Karpas-422 (cell line): ENCODE results near the gene CPNE9. TPM values are rescaled to one million over a fixed set of nuclear protein-coding genes. Genes with fewer than 3 reads are reported as not detected.

Experiments used
- DNase-seq: peaks from one replicate; pipeline ENCODE4 v3.0.0-alpha.2; 2015
- H2AFZ ChIP-seq: fragments of 200-600 bp; sonication (generic); 2 replicates; pipeline ENCODE4 v1.6.1; 2014; ENCODE audit warnings: antibody characterized with exemption, low read length, mixed read lengths
- H3K27ac ChIP-seq: fragments of 200-600 bp; sonication (generic); 2 replicates; pipeline ENCODE4 v1.5.1; 2014; ENCODE audit warnings: mild to moderate bottlenecking, low read length, moderate library complexity
- H3K27me3 ChIP-seq: fragments of 200-600 bp; sonication (generic); 2 replicates; pipeline ENCODE4 v1.6.1; 2014; ENCODE audit warnings: low read length, mixed read lengths
- H3K36me3 ChIP-seq: fragments of 200-600 bp; sonication (generic); 2 replicates; pipeline ENCODE4 v1.6.1; 2014; ENCODE audit warnings: low read length, mixed read lengths; ENCODE audit not compliant: insufficient read depth
- H3K4me1 ChIP-seq: fragments of 200-600 bp; sonication (generic); 2 replicates; pipeline ENCODE4 v1.6.1; 2014; ENCODE audit warnings: mild to moderate bottlenecking, low read length, mixed read lengths
- H3K4me2 ChIP-seq: fragments of 200-600 bp; sonication (generic); 2 replicates; pipeline ENCODE4 v1.6.1; 2014; ENCODE audit warnings: low read length, low read depth, mild to moderate bottlenecking; ENCODE audit not compliant: poor library complexity, severe bottlenecking
- H3K4me3 ChIP-seq: fragments of 200-600 bp; sonication (generic); 2 replicates; pipeline ENCODE4 v1.5.1; 2014; ENCODE audit warnings: mild to moderate bottlenecking, antibody characterized with exemption, low read length, mixed read lengths
- H3K79me2 ChIP-seq: fragments of 200-600 bp; sonication (generic); 2 replicates; pipeline ENCODE4 v1.6.1; 2014; ENCODE audit warnings: mild to moderate bottlenecking, low read length, mixed read lengths
- H3K9ac ChIP-seq: fragments of 200-600 bp; sonication (generic); 2 replicates; pipeline ENCODE4 v1.6.0; 2014; ENCODE audit warnings: low read length
- H3K9me2 ChIP-seq: fragments of 200-600 bp; sonication (generic), shearing (Covaris generic); replicated peaks from 2 replicates; pipeline ENCODE4 v1.6.0; 2014; ENCODE audit warnings: mild to moderate bottlenecking, low read length, moderate library complexity; ENCODE audit not compliant: insufficient read depth
- H3K9me3 ChIP-seq: fragments of 300-700, 200-600 bp; sonication (generic); 2 replicates; pipeline ENCODE4 v1.6.1; 2014; ENCODE audit warnings: low read length, mixed read lengths
- H4K20me1 ChIP-seq: fragments of 200-600 bp; sonication (generic); 2 replicates; pipeline ENCODE4 v1.6.1; 2014; ENCODE audit warnings: mild to moderate bottlenecking, antibody characterized with exemption, low read length, low read depth; ENCODE audit not compliant: insufficient read depth
- total RNA-seq: library from RNA; depleted of rRNA; stranded (reverse); fragments of >200 nt; shearing (Covaris generic); gene quantifications from 2 replicates; pipeline ENCODE4 v1.2.3, GENCODE V29; 2014; ENCODE audit warnings: low replicate concordance

CPNE9 gene
- total RNA-seq, 1 experiment from 2014 or later = not detected

GRCh38 chr3:9683426-9683825, 20.2 kb upstream of the CPNE9 start:
- H2AFZ ChIP-seq = no peak overlapping the region
- no peak overlapping the region for H3K9ac ChIP-seq
- H4K20me1 ChIP-seq = no peaks in the 10 kb centered on the region
- peaks cover 5% of the 10 kb centered on the region; the same call in 1 of the 2 replicates for H3K36me3 ChIP-seq
- H3K9me3 ChIP-seq = no peaks in the 10 kb centered on the region
- H3K4me1 ChIP-seq = no peaks in the 10 kb centered on the region
- no peak overlapping the region for H3K27ac ChIP-seq
- H3K4me3 ChIP-seq = no peak overlapping the region
- no peaks in the 10 kb centered on the region for H3K27me3 ChIP-seq
- H3K9me2 ChIP-seq = no peaks in the 10 kb centered on the region
- no peaks in the 10 kb centered on the region for H3K79me2 ChIP-seq
- H3K4me2 ChIP-seq = no peak overlapping the region
- DNase-seq = no peak

- Histone ChIP-seq H3K27ac (no peak overlapping the region), H3K4me1 (peaks cover 8% of the 10 kb centered on the region), H3K9ac (no peak overlapping the region), H4K20me1 (peaks cover 7% of the 10 kb centered on the region; the same call in 1 of the 2 replicates), H3K9me3 (no peaks in the 10 kb centered on the region), H3K79me2 (no peaks in the 10 kb centered on the region), H3K27me3 (no peaks in the 10 kb centered on the region), H3K4me2 (no peak overlapping the region), H3K36me3 (peaks cover 5% of the 10 kb centered on the region), H3K9me2 (no peaks in the 10 kb centered on the region), H2AFZ (no peak overlapping the region), H3K4me3 (no peak overlapping the region)
- no peak for DNase-seq
These were observed 18.2 kb upstream of the CPNE9 start for GRCh38 chr3:9685216-9686049.

- H4K20me1 ChIP-seq = peaks cover 7% of the 10 kb centered on the region; the same call in 1 of the 2 replicates
- no peak overlapping the region for H3K4me2 ChIP-seq
- H3K4me3 ChIP-seq = no peak overlapping the region
- H3K9me2 ChIP-seq = no peaks in the 10 kb centered on the region
- no peaks in the 10 kb centered on the region for H3K79me2 ChIP-seq
- H3K27ac ChIP-seq = no peak overlapping the region
- peaks cover 5% of the 10 kb centered on the region for H3K36me3 ChIP-seq
- H3K9ac ChIP-seq = no peak overlapping the region
- H3K27me3 ChIP-seq = no peaks in the 10 kb centered on the region
- no peak overlapping the region for H2AFZ ChIP-seq
- DNase-seq = no peak
- H3K9me3 ChIP-seq = no peaks in the 10 kb centered on the region
- peaks cover 15% of the 10 kb centered on the region for H3K4me1 ChIP-seq
These were observed 17.5 kb upstream of the CPNE9 start for GRCh38 chr3:9686050-9686550.

GRCh38 chr3:9686703-9687102, 16.9 kb upstream of the CPNE9 start:
- H2AFZ ChIP-seq = no peak overlapping the region
- peaks cover 7% of the 10 kb centered on the region; the same call in 1 of the 2 replicates for H4K20me1 ChIP-seq
- H3K36me3 ChIP-seq = peaks cover 5% of the 10 kb centered on the region
- H3K27ac ChIP-seq = no peak overlapping the region
- H3K9me2 ChIP-seq = no peaks in the 10 kb centered on the region
- H3K79me2 ChIP-seq = no peaks in the 10 kb centered on the region
- H3K27me3 ChIP-seq = no peaks in the 10 kb centered on the region
- H3K4me3 ChIP-seq = no peak overlapping the region
- DNase-seq = no peak
- H3K4me1 ChIP-seq = peaks cover 21% of the 10 kb centered on the region
- no peaks in the 10 kb centered on the region for H3K9me3 ChIP-seq
- no peak overlapping the region for H3K9ac ChIP-seq
- no peak overlapping the region for H3K4me2 ChIP-seq

GRCh38 chr3:9687514-9687913, 16.1 kb upstream of the CPNE9 start:
- Histone ChIP-seq H4K20me1 (peaks cover 7% of the 10 kb centered on the region; the same call in 1 of the 2 replicates), H3K4me3 (no peak overlapping the region)

GRCh38 chr3:9688961-9689360, 14.7 kb upstream of the CPNE9 start:
- no peaks in the 10 kb centered on the region for H3K9me2 ChIP-seq
- H3K4me2 ChIP-seq = no peak overlapping the region
- H3K27ac ChIP-seq = no peak overlapping the region
- H3K4me1 ChIP-seq = peaks cover 38% of the 10 kb centered on the region
- peaks cover 12% of the 10 kb centered on the region; the same call in 1 of the 2 replicates for H4K20me1 ChIP-seq
- H3K27me3 ChIP-seq = no peaks in the 10 kb centered on the region
- no peak overlapping the region for H3K9ac ChIP-seq
- no peak overlapping the region for H3K4me3 ChIP-seq
- peaks cover 7% of the 10 kb centered on the region for H3K36me3 ChIP-seq
- H3K9me3 ChIP-seq = no peaks in the 10 kb centered on the region
- no peak overlapping the region for H2AFZ ChIP-seq
- no peak for DNase-seq
- H3K79me2 ChIP-seq = no peaks in the 10 kb centered on the region

More at GRCh38 chr3:9687514-9687913, 16.1 kb upstream of the CPNE9 start:
- Histone ChIP-seq H3K79me2 (no peaks in the 10 kb centered on the region), H3K4me1 (peaks cover 27% of the 10 kb centered on the region), H3K27me3 (no peaks in the 10 kb centered on the region), H3K9me2 (no peaks in the 10 kb centered on the region), H2AFZ (no peak overlapping the region), H3K36me3 (peaks cover 5% of the 10 kb centered on the region), H3K27ac (no peak overlapping the region), H3K9ac (no peak overlapping the region), H3K4me2 (no peak overlapping the region), H3K9me3 (no peaks in the 10 kb centered on the region)
- no peak for DNase-seq

- H3K9me3 ChIP-seq = no peaks in the 10 kb centered on the region
- no peak overlapping the region for H2AFZ ChIP-seq
- peaks cover 6% of the 10 kb centered on the region for H3K36me3 ChIP-seq
- H3K27ac ChIP-seq = no peak overlapping the region
- no peak overlapping the region for H3K9ac ChIP-seq
- H3K4me1 ChIP-seq = peaks cover 38% of the 10 kb centered on the region
- no peaks in the 10 kb centered on the region for H3K27me3 ChIP-seq
- no peaks in the 10 kb centered on the region for H3K9me2 ChIP-seq
- H3K79me2 ChIP-seq = no peaks in the 10 kb centered on the region
- H3K4me2 ChIP-seq = no peak overlapping the region
- H4K20me1 ChIP-seq = peaks cover 12% of the 10 kb centered on the region; the same call in 1 of the 2 replicates
- H3K4me3 ChIP-seq = no peak overlapping the region
- no peak for DNase-seq
These were observed 13.9 kb upstream of the CPNE9 start for GRCh38 chr3:9689757-9690156.
